H1 (cell line): ENCODE measurements around the gene DEGS2. TPM values are rescaled to one million over a fixed set of nuclear protein-coding genes. Genes with fewer than 3 reads are reported as not detected.

Experiments
- CTCF ChIA-PET: fragments of 300-600 bp; sonication (Branson Sonifier 250); formaldehyde crosslinking; loops from one replicate; lab custom pipeline; 2021; ENCODE audit not compliant: partially characterized antibody; lab: Charles Lee
- POLR2A ChIA-PET: fragments of 300-600 bp; sonication (Branson Sonifier 250); formaldehyde crosslinking; loops from one replicate; lab custom pipeline; 2021; ENCODE audit warnings: inconsistent platforms; ENCODE audit not compliant: partially characterized antibody; lab: Charles Lee
- DNase-seq, 2 experiments: peaks; one replicate each; pipeline versions ENCODE4 v3.0.0 to v3.0.0-alpha.2; 2010 to 2022; ENCODE audit warnings: low spot score in 2 of 2, low read depth in 1 of 2, mixed read lengths in 1 of 2
- FAIRE-seq: peaks from 2 replicates; lab custom pipeline; 2011; peaks lifted over from hg19 to GRCh38; lab: Jason Lieb, UNC
- H2AFZ ChIP-seq: 2 replicates; pipeline ENCODE4 v1.8.1; 2012; ENCODE audit warnings: low read length, inconsistent platforms
- H2AK5ac ChIP-seq: 2 replicates; pipeline ENCODE4 v1.6.1; 2013; ENCODE audit warnings: low read depth, low read length
- H2BK120ac ChIP-seq: replicated peaks from 2 replicates; pipeline ENCODE3; 2013; ENCODE audit warnings: low read depth, low read length, inconsistent platforms
- H2BK12ac ChIP-seq: 2 replicates; pipeline ENCODE4 v1.6.1; 2013; ENCODE audit warnings: low read depth, low read length
- H2BK15ac ChIP-seq: 2 replicates; pipeline ENCODE4 v1.6.1; 2013; ENCODE audit warnings: low read length
- H2BK20ac ChIP-seq: 2 replicates; pipeline ENCODE4 v1.6.1; 2013; ENCODE audit warnings: low read length
- H2BK5ac ChIP-seq: 2 replicates; pipeline ENCODE4 v1.6.1; 2013; ENCODE audit warnings: low read depth, low read length
- H3K14ac ChIP-seq: 2 replicates; pipeline ENCODE4 v1.6.1; 2013; ENCODE audit warnings: inconsistent platforms; ENCODE audit not compliant: insufficient read length
- H3K18ac ChIP-seq: 2 replicates; pipeline ENCODE4 v1.6.1; 2013; ENCODE audit warnings: low read length; ENCODE audit errors: extremely low read depth
- H3K23ac ChIP-seq: 2 replicates; pipeline ENCODE4 v1.6.1; 2013; ENCODE audit warnings: inconsistent platforms; ENCODE audit not compliant: insufficient read length
- H3K23me2 ChIP-seq: 2 replicates; pipeline ENCODE4 v1.6.1; 2013; ENCODE audit warnings: low read depth, low read length
- H3K27ac ChIP-seq: 2 replicates; pipeline ENCODE4 v1.6.1; 2011; ENCODE audit warnings: low read depth, low read length, inconsistent platforms
- H3K27me3 ChIP-seq, 4 experiments: replicated peaks in 1 of 4; 1 replicate in 1 of 4; 2 replicates in 3 of 4; pipeline versions ENCODE4 v1.6.1 to v1.8.1; 2011 to 2013; ENCODE audit warnings: low read length in 3 of 4, mild to moderate bottlenecking in 3 of 4, inconsistent platforms in 2 of 4, mixed read lengths in 2 of 4, moderate library complexity in 1 of 4; ENCODE audit not compliant: control insufficient read depth in 3 of 4, insufficient read depth in 3 of 4; ENCODE audit errors: extremely low read depth in 1 of 4
- H3K36me3 ChIP-seq, 4 experiments: 2 replicates each; pipeline versions ENCODE4 v1.6.1 to v1.8.1; 2011 to 2013; ENCODE audit warnings: mild to moderate bottlenecking in 4 of 4, low read length in 3 of 4, moderate library complexity in 2 of 4, control low read depth in 1 of 4, inconsistent platforms in 1 of 4; ENCODE audit not compliant: insufficient read depth in 4 of 4, control insufficient read depth in 2 of 4
- H3K4ac ChIP-seq: replicated peaks from 2 replicates; pipeline ENCODE3; 2013; ENCODE audit warnings: low read length, low read depth, mixed read lengths, inconsistent platforms; ENCODE audit not compliant: insufficient read length
- H3K4me1 ChIP-seq, 4 experiments: replicated peaks in 1 of 4; 1 replicate in 1 of 4; 2 replicates in 3 of 4; pipeline versions ENCODE4 v1.6.1 to v1.8.1; 2011 to 2013; ENCODE audit warnings: low read length in 3 of 4, inconsistent platforms in 2 of 4, mixed read lengths in 1 of 4; ENCODE audit not compliant: insufficient read depth in 4 of 4, control insufficient read depth in 3 of 4
- H3K4me2 ChIP-seq, 2 experiments: 2 replicates each; pipeline versions ENCODE4 v1.6.1 to v1.8.1; 2011 to 2013; ENCODE audit warnings: low read depth in 2 of 2, low read length in 2 of 2, control low read depth in 1 of 2, inconsistent platforms in 1 of 2, mild to moderate bottlenecking in 1 of 2; ENCODE audit not compliant: insufficient read depth in 1 of 2
- H3K4me3 ChIP-seq, 4 experiments: fragments of 200-600, 300-600 bp in 1 of 4; sonication (generic), shearing (Covaris generic), sonication (Bioruptor Twin) in 1 of 4; 2 replicates each; pipeline versions ENCODE4 v1.5.1 to v1.8.1; 2011 to 2016; ENCODE audit warnings: low read length in 4 of 4, low read depth in 3 of 4, control low read depth in 2 of 4, inconsistent platforms in 2 of 4, mild to moderate bottlenecking in 2 of 4, mixed read lengths in 1 of 4, moderate library complexity in 1 of 4; ENCODE audit not compliant: insufficient read depth in 2 of 4; ENCODE audit errors: extremely low read depth in 1 of 4
- H3K56ac ChIP-seq: replicated peaks from 2 replicates; pipeline ENCODE3; 2013; ENCODE audit warnings: low read depth, mild to moderate bottlenecking, mixed read lengths, low read length, inconsistent platforms; ENCODE audit not compliant: insufficient read length
- H3K79me1 ChIP-seq: 2 replicates; pipeline ENCODE4 v1.6.1; 2013; ENCODE audit warnings: low read depth, low read length, control low read depth
- H3K79me2 ChIP-seq, 2 experiments: 2 replicates each; pipeline versions ENCODE4 v1.6.1 to v1.8.1; 2012 to 2013; ENCODE audit warnings: low read length in 2 of 2, mild to moderate bottlenecking in 2 of 2, inconsistent platforms in 1 of 2; ENCODE audit not compliant: insufficient read depth in 2 of 2, control insufficient read depth in 1 of 2
- H3K9ac ChIP-seq, 4 experiments: replicated peaks in 1 of 4; 1 replicate in 1 of 4; 2 replicates in 3 of 4; pipeline versions ENCODE4 v1.6.1 to v1.8.1; 2011 to 2013; ENCODE audit warnings: low read depth in 3 of 4, low read length in 3 of 4, control low read depth in 2 of 4, mild to moderate bottlenecking in 2 of 4, moderate library complexity in 2 of 4, inconsistent platforms in 1 of 4; ENCODE audit errors: extremely low read depth in 1 of 4
- H3K9me3 ChIP-seq, 2 experiments: 2 replicates each; pipeline versions ENCODE4 v1.6.1 to v1.8.1; 2012 to 2013; ENCODE audit warnings: mild to moderate bottlenecking in 2 of 2, moderate library complexity in 2 of 2, control low read depth in 1 of 2, inconsistent platforms in 1 of 2, low read depth in 1 of 2, low read length in 1 of 2, mixed read lengths in 1 of 2; ENCODE audit not compliant: insufficient read depth in 2 of 2
- H4K20me1 ChIP-seq, 2 experiments: replicated peaks in 1 of 2; 2 replicates each; pipeline versions ENCODE3 to v1.8.1; 2011 to 2013; ENCODE audit warnings: inconsistent platforms in 2 of 2, low read length in 2 of 2, mild to moderate bottlenecking in 1 of 2; ENCODE audit not compliant: insufficient read depth in 2 of 2, control insufficient read depth in 1 of 2
- H4K5ac ChIP-seq: 2 replicates; pipeline ENCODE4 v1.6.1; 2013; ENCODE audit warnings: low read length, low read depth, mixed read lengths, inconsistent platforms; ENCODE audit not compliant: insufficient read length
- H4K8ac ChIP-seq: 2 replicates; pipeline ENCODE4 v1.8.0; 2013; ENCODE audit warnings: mild to moderate bottlenecking, moderate library complexity, low read length, inconsistent platforms; ENCODE audit not compliant: insufficient read depth; ENCODE audit errors: extremely low read depth
- H4K91ac ChIP-seq: replicated peaks from 2 replicates; pipeline ENCODE3; 2013; ENCODE audit warnings: low read length, mixed read lengths, inconsistent platforms; ENCODE audit not compliant: insufficient read length
- ATF2 ChIP-seq: IDR thresholded peaks from 2 replicates; pipeline ENCODE4 v1.6.1; 2012; ENCODE audit warnings: low read length, inconsistent platforms
- CTCF ChIP-seq, 3 experiments: IDR thresholded peaks; 1 replicate in 2 of 3; 2 replicates in 1 of 3; pipeline versions ENCODE4 v1.5.1 to v1.6.1; 2011; ENCODE audit warnings: low read length in 3 of 3, mild to moderate bottlenecking in 3 of 3, inconsistent platforms in 2 of 3, low read depth in 1 of 3, moderate library complexity in 1 of 3; ENCODE audit not compliant: insufficient read depth in 1 of 3; ENCODE audit errors: control extremely low read depth in 1 of 3
- RAD21 ChIP-seq, 2 experiments: IDR thresholded peaks in 1 of 2; conservative IDR thresholded peaks in 1 of 2; 2 replicates each; pipeline ENCODE4 v1.6.1; 2011; ENCODE audit warnings: low read depth in 2 of 2, low read length in 2 of 2, improper control_type of control experiment in 1 of 2, inconsistent platforms in 1 of 2, mild to moderate bottlenecking in 1 of 2, moderate library complexity in 1 of 2
- TAF7 ChIP-seq: optimal IDR thresholded peaks from 2 replicates; pipeline ENCODE3; 2011; ENCODE audit warnings: low read depth, mild to moderate bottlenecking, inconsistent platforms, low read length, moderate library complexity, borderline replicate concordance
- WGBS, 2 experiments: shearing (Covaris generic) in 1 of 2; methylation state at CpG; one replicate each; pipeline versions ENCODE4 v1.1.6 to v1.1.7; 2013 to 2015; ENCODE audit warnings: low lambda C conversion rate in 2 of 2, mixed read lengths in 2 of 2, inconsistent platforms in 1 of 2, low coverage in 1 of 2, missing lambda C conversion rate in 1 of 2; ENCODE audit not compliant: insufficient replicate concordance in 2 of 2, insufficient coverage in 1 of 2, insufficient read length in 1 of 2; ENCODE audit errors: extremely low coverage in 1 of 2, missing lambda C conversion rate in 1 of 2; 5-methylcytosine and 5-hydroxymethylcytosine counted together
- polyA plus RNA-seq, 7 experiments: library from polyadenylated mRNA; depleted of rRNA in 3 of 7; stranded (reverse) in 5 of 7; unstranded in 2 of 7; fragments of >200 nt in 5 of 7; fragments of 200-250 nt in 2 of 7; gene quantifications; 1 replicate in 5 of 7; 2 replicates in 1 of 7; 4 replicates in 1 of 7; pipeline versions ENCODE4 v1.2.1 to v1.2.3, GENCODE V29; 2011 to 2013; ENCODE audit warnings: missing spikeins in 2 of 7, mixed read lengths in 2 of 7
- total RNA-seq: library from RNA; stranded (reverse); fragmentation: NEBNext Ultra II Directional; extraction: Animal tissue kit (Norgen Biotek cat#: 25700); gene quantifications from 2 replicates; pipeline ENCODE4 v1.2.1, GENCODE V29; 2021

Gene DEGS2
- total and polyA plus RNA-seq, 2 of the 8 experiments (the other 6 are each of a cell fraction or from before 2014, with no cell fraction given): 0.61 to 0.82 TPM

- Histone ChIP-seq H3K23ac (no peak overlapping the region), H3K27ac (no peak overlapping the region), H3K14ac (no peak overlapping the region)
- TF ChIP-seq TAF7 (no peak), ATF2 (no peak), CTCF (IDR thresholded peaks at IDR 0.05; ENCODE audit: control extremely low read depth in 1 of 3, insufficient read depth in 1 of 3, low read depth in 1 of 3, low read length in 3 of 3) (peak in 2 of 3 experiments; percentile 27 to 31; a peak in 2 of 4 replicates), RAD21 (IDR thresholded peaks at IDR 0.05 in 1 of 2, conservative IDR thresholded peaks at IDR 0.05 in 1 of 2; ENCODE audit: low read depth in 2 of 2, low read length in 2 of 2) (peak; percentile 38 to 54; a peak in 3 of 4 replicates)
- TF ChIP-seq, all 59 proteins: peak for 2
- Histone ChIP-seq H3K9me3 (no peaks in the 10 kb centered on the region), H2AK5ac (no peak overlapping the region), H4K5ac (no peak overlapping the region), H3K27me3 (no peaks in the 10 kb centered on the region; a peak in 1 of 7 replicates), H2BK120ac (no peak overlapping the region), H3K79me2 (no peaks in the 10 kb centered on the region), H3K18ac (no peak overlapping the region), H2BK15ac (no peak overlapping the region), H3K4ac (no peak overlapping the region), H3K56ac (no peak overlapping the region), H3K4me1 (peaks cover 0 to 11% (median 4%) of the 10 kb centered on the region in 4 experiments; a peak in 4 of 7 replicates), H3K9ac (no peak overlapping the region), H3K36me3 (no peaks in the 10 kb centered on the region; a peak in 2 of 8 replicates), H3K4me2 (no peak overlapping the region), H4K91ac (no peak overlapping the region), H4K8ac (no peak overlapping the region), H4K20me1 (peaks cover 0 to 2% of the 10 kb centered on the region in 2 experiments), H2BK5ac (no peak overlapping the region), H2AFZ (no peak overlapping the region), H3K79me1 (peaks cover 3% of the 10 kb centered on the region; the same call in 1 of the 2 replicates), H3K4me3 (no peak overlapping the region), H3K23me2 (no peaks in the 10 kb centered on the region), H2BK12ac (no peak overlapping the region), H2BK20ac (no peak overlapping the region)
- WGBS, 2 experiments: 78% methylated on average over 5 of the region's 5 CpGs; no CpG with 5 or more reads in 1 of the 2 experiments
- POLR2A ChIA-PET: no interaction called here
- CTCF ChIA-PET: interaction anchor here (0.7 to 22.9 kb wide), 6 partner anchors 13 to 60 kb away, joined by 3 to 307 read pairs (median 4); partner anchors contain the start of gene DEGS2
- FAIRE-seq (no peak), DNase-seq (no peak)
Measured at GRCh38 chr14:100135784-100136183, 23.7 kb downstream of the DEGS2 start.
